8988T (cell line): Measurements from ENCODE around the gene PCBP4.
"Not testable (repeated sequence)": the region's sequence is repeated elsewhere in the genome, so short reads cannot be mapped to it uniquely, and the experiment has no call there.

Experiments
- DNase-seq: peaks from one replicate; pipeline ENCODE4 v3.0.0; 2011

Gene PCBP4

GRCh38 chr3:51937611-51938450, 29.4 kb downstream of the PCBP4 start:
- DNase-seq = peak; percentile 16

GRCh38 chr3:51937014-51937413, 30.2 kb downstream of the PCBP4 start:
- DNase-seq = no peak

GRCh38 chr3:51935886-51936755, 31.1 kb downstream of the PCBP4 start:
- no peak for DNase-seq

- DNase-seq = no peak
Measured at GRCh38 chr3:51934991-51935885, 32.0 kb downstream of the PCBP4 start.

GRCh38 chr3:51934139-51934850, 33.0 kb downstream of the PCBP4 start:
- no peak for DNase-seq

GRCh38 chr3:51933471-51934138, 33.6 kb downstream of the PCBP4 start:
- no peak for DNase-seq

- DNase-seq = no peak
Measured at GRCh38 chr3:51932471-51933370, 34.5 kb downstream of the PCBP4 start.

GRCh38 chr3:51931756-51932155, 35.5 kb downstream of the PCBP4 start:
- DNase-seq = no peak

- DNase-seq = no peak
Measured at GRCh38 chr3:51930439-51930838, 36.8 kb downstream of the PCBP4 start.

- DNase-seq = no peak
Measured at GRCh38 chr3:51929420-51930003, 37.7 kb downstream of the PCBP4 start.

- not testable (repeated sequence) for DNase-seq
Measured at GRCh38 chr3:51928981-51929380, 38.3 kb downstream of the PCBP4 start.

GRCh38 chr3:51928438-51928837, 38.8 kb downstream of the PCBP4 start:
- DNase-seq = no peak

- DNase-seq = no peak
Measured at GRCh38 chr3:51927061-51927977, 39.9 kb downstream of the PCBP4 start.

- DNase-seq = no peak
Measured at GRCh38 chr3:51921081-51921578, 46.1 kb downstream of the PCBP4 start.

GRCh38 chr3:51916418-51916817, 50.8 kb downstream of the PCBP4 start:
- DNase-seq = no peak

GRCh38 chr3:51908026-51908425, 59.2 kb downstream of the PCBP4 start:
- DNase-seq = no peak
